Prostate gland (tissue), 2 donors: ENCODE measurements around the gene FOXJ3.

Experiments used
- CTCF ChIP-seq, 4 experiments: fragments of 200-600 bp in 2 of 4; fragments of 450-650 bp in 2 of 4; sonication (generic) in 2 of 4; IDR thresholded peaks; 1 replicate in 3 of 4; 2 replicates in 1 of 4; pipeline ENCODE4 v1.5.1; 2016 to 2019; ENCODE audit warnings: antibody characterized with exemption in 4 of 4, mild to moderate bottlenecking in 2 of 4, moderate library complexity in 2 of 4
- POLR2AphosphoS5 ChIP-seq: sonication (generic); formaldehyde crosslinking; IDR thresholded peaks from one replicate; pipeline ENCODE4 v1.6.1; 2017; ENCODE audit warnings: antibody characterized with exemption

GRCh38 chr1:42150651-42151050, 184.4 kb downstream of the FOXJ3 start:
- TF ChIP-seq CTCF (IDR thresholded peaks at IDR 0.05): no peak
- TF ChIP-seq POLR2AphosphoS5: no peak
